Type B pancreatic cell (in vitro differentiated cells): ENCODE measurements around the gene EEF1B2. TPM values are rescaled to one million over a fixed set of nuclear protein-coding genes. Genes with fewer than 3 reads are reported as not detected.
"Not testable (repeated sequence)": the region's sequence is repeated elsewhere in the genome, so short reads cannot be mapped to it uniquely, and the experiment has no call there.

Experiments
- DNase-seq: peaks from one replicate; pipeline ENCODE4 v3.0.0; 2021; ENCODE audit warnings: mixed read lengths; ENCODE audit not compliant: unreplicated experiment; ENCODE audit errors: extremely low spot score
- H3K27ac Mint-ChIP-seq: 2 replicates; pipeline ENCODE4 v1.8.0; 2021; ENCODE audit warnings: mild to moderate bottlenecking, mixed read lengths
- H3K27me3 Mint-ChIP-seq: 2 replicates; pipeline ENCODE4 v1.8.0; 2021; ENCODE audit warnings: mixed read lengths
- H3K36me3 Mint-ChIP-seq: 2 replicates; pipeline ENCODE4 v1.8.0; 2021; ENCODE audit warnings: mixed read lengths
- H3K4me1 Mint-ChIP-seq: one replicate; pipeline ENCODE4 v1.8.0; 2021; ENCODE audit warnings: mixed read lengths; ENCODE audit not compliant: unreplicated experiment
- H3K4me3 Mint-ChIP-seq: 2 replicates; pipeline ENCODE4 v1.8.0; 2021; ENCODE audit warnings: mild to moderate bottlenecking, mixed read lengths
- H3K9me3 Mint-ChIP-seq: 2 replicates; pipeline ENCODE4 v1.8.0; 2021; ENCODE audit warnings: mixed read lengths
- CTCF ChIP-seq: fragments of 200-600 bp; sonication (generic); conservative IDR thresholded peaks from 2 replicates; pipeline ENCODE4 v1.5.0; 2021; ENCODE audit warnings: antibody characterized with exemption, mild to moderate bottlenecking
- total RNA-seq: library from RNA; stranded (reverse); gene quantifications from 2 replicates; pipeline ENCODE4 v1.2.1, GENCODE V29; 2021; ENCODE audit warnings: low replicate concordance

Gene EEF1B2
- total RNA-seq, 1 donor from 2014 or later, result 674 TPM

GRCh38 chr2:206173147-206173546 is 13.5 kb downstream of the EEF1B2 start:
- Mint-ChIP-seq H3K9me3 (peaks cover 12% of the 10 kb centered on the region), H3K4me1 (no peaks in the 10 kb centered on the region), H3K27ac (no peak overlapping the region), H3K36me3 (peaks cover 9% of the 10 kb centered on the region), H3K27me3 (no peaks in the 10 kb centered on the region), H3K4me3 (no peak overlapping the region)
- TF ChIP-seq CTCF, result no peak
- DNase-seq, result no peak

- H3K27me3 Mint-ChIP-seq, result no peaks in the 10 kb centered on the region
Measured at GRCh38 chr2:206176121-206176520, 16.4 kb downstream of the EEF1B2 start.

GRCh38 chr2:206176901-206177300 is 17.2 kb downstream of the EEF1B2 start:
- H3K4me3 Mint-ChIP-seq, result no peak overlapping the region
- no peaks in the 10 kb centered on the region for H3K9me3 Mint-ChIP-seq
- H3K36me3 Mint-ChIP-seq, result no peaks in the 10 kb centered on the region
- no peaks in the 10 kb centered on the region for H3K4me1 Mint-ChIP-seq
- H3K27me3 Mint-ChIP-seq, result no peaks in the 10 kb centered on the region
- no peak for DNase-seq
- H3K27ac Mint-ChIP-seq, result no peak overlapping the region
- no peak for TF ChIP-seq CTCF

More at GRCh38 chr2:206176121-206176520, 16.4 kb downstream of the EEF1B2 start:
- Mint-ChIP-seq H3K4me1 (no peaks in the 10 kb centered on the region), H3K36me3 (no peaks in the 10 kb centered on the region), H3K27ac (no peak overlapping the region), H3K9me3 (no peaks in the 10 kb centered on the region), H3K4me3 (no peak overlapping the region)
- TF ChIP-seq CTCF, result no peak
- DNase-seq, result no peak

GRCh38 chr2:206181526-206181925 is 21.8 kb downstream of the EEF1B2 start:
- not testable (repeated sequence) for H3K4me1 Mint-ChIP-seq, H3K4me3 Mint-ChIP-seq, H3K27ac Mint-ChIP-seq, DNase-seq, H3K36me3 Mint-ChIP-seq, H3K27me3 Mint-ChIP-seq, H3K9me3 Mint-ChIP-seq

GRCh38 chr2:206189691-206190090 is 30.0 kb downstream of the EEF1B2 start:
- no peak for TF ChIP-seq CTCF
- Mint-ChIP-seq H3K27me3 (no peaks in the 10 kb centered on the region), H3K4me3 (no peak overlapping the region), H3K36me3 (peaks cover 3% of the 10 kb centered on the region), H3K27ac (no peak overlapping the region), H3K4me1 (peaks cover 5% of the 10 kb centered on the region), H3K9me3 (no peaks in the 10 kb centered on the region)
- no peak for DNase-seq

- H3K4me1 Mint-ChIP-seq, result peaks cover 5% of the 10 kb centered on the region
- peaks cover 3% of the 10 kb centered on the region for H3K36me3 Mint-ChIP-seq
- no peaks in the 10 kb centered on the region for H3K9me3 Mint-ChIP-seq
- DNase-seq, result no peak
- H3K27me3 Mint-ChIP-seq, result no peaks in the 10 kb centered on the region
- H3K4me3 Mint-ChIP-seq, result no peak overlapping the region
- H3K27ac Mint-ChIP-seq, result no peak overlapping the region
- TF ChIP-seq CTCF, result no peak
Measured at GRCh38 chr2:206190111-206190510, 30.4 kb downstream of the EEF1B2 start.
